GM18861 (cell line): Measurements from ENCODE around the gene SAMD13.

Experiments used
- ATAC-seq: cut with Tn5 transposase; IDR thresholded peaks from one replicate; pipeline ENCODE4 v1.9.1; 2021; ENCODE audit not compliant: unreplicated experiment

SAMD13 gene

GRCh38 chr1:84301004-84301784 lies at the start of gene SAMD13:
Gene SAMD13, plus strand, starts transcription at chr1:84301708. Its CDS starts 1,527 bp downstream, at chr1:84303235.
- ATAC-seq, result peak; percentile 39

GRCh38 chr1:84253036-84253435 lies 48.5 kb upstream of the SAMD13 start:
- no peak for ATAC-seq

- ATAC-seq, result no peak
These were observed 47.6 kb upstream of the SAMD13 start for GRCh38 chr1:84253891-84254290.

GRCh38 chr1:84254703-84255238 lies 46.7 kb upstream of the SAMD13 start:
- ATAC-seq, result no peak

GRCh38 chr1:84255582-84255981 lies 45.9 kb upstream of the SAMD13 start:
- no peak for ATAC-seq

- no peak for ATAC-seq
These were observed 43.9 kb upstream of the SAMD13 start for GRCh38 chr1:84257617-84258016.

- ATAC-seq, result no peak
These were observed 42.1 kb upstream of the SAMD13 start for GRCh38 chr1:84259376-84259775.

- no peak for ATAC-seq
These were observed 41.5 kb upstream of the SAMD13 start for GRCh38 chr1:84259989-84260388.

GRCh38 chr1:84260852-84261518 lies 40.5 kb upstream of the SAMD13 start:
- no peak for ATAC-seq

GRCh38 chr1:84264961-84265360 lies 36.5 kb upstream of the SAMD13 start:
- no peak for ATAC-seq

GRCh38 chr1:84265867-84266266 lies 35.6 kb upstream of the SAMD13 start:
- ATAC-seq, result no peak

- no peak for ATAC-seq
These were observed 34.8 kb upstream of the SAMD13 start for GRCh38 chr1:84266748-84267147.

GRCh38 chr1:84267476-84267875 lies 34.0 kb upstream of the SAMD13 start:
- no peak for ATAC-seq

GRCh38 chr1:84268346-84268745 lies 33.2 kb upstream of the SAMD13 start:
- no peak for ATAC-seq

GRCh38 chr1:84269306-84269705 lies 32.2 kb upstream of the SAMD13 start:
- no peak for ATAC-seq

- peak; percentile 98 for ATAC-seq
These were observed 29.9 kb upstream of the SAMD13 start for GRCh38 chr1:84271441-84272151.

- no peak for ATAC-seq
These were observed 29.1 kb upstream of the SAMD13 start for GRCh38 chr1:84272401-84272800.

- no peak for ATAC-seq
These were observed 24.0 kb upstream of the SAMD13 start for GRCh38 chr1:84277343-84278059.

- no peak for ATAC-seq
These were observed 22.6 kb upstream of the SAMD13 start for GRCh38 chr1:84278905-84279304.

- no peak for ATAC-seq
These were observed 20.6 kb upstream of the SAMD13 start for GRCh38 chr1:84280912-84281311.

GRCh38 chr1:84282780-84283333 lies 18.7 kb upstream of the SAMD13 start:
- peak; percentile 87 for ATAC-seq
